ENCODE measurements around the gene KLRK1.
"Not testable (repeated sequence)": the region's sequence is repeated elsewhere in the genome, so short reads cannot be mapped to it uniquely, and the experiment has no call there.

Gene KLRK1

GRCh38 chr12:10378737-10379136 is 11.1 kb downstream of the KLRK1 start:
- not testable (repeated sequence) for H3K79me1 ChIP-seq (ENCODE audit: low read length); DNase-seq; H2BK120ac ChIP-seq (ENCODE audit: insufficient read depth, low read length, poor library complexity); H2AK5ac ChIP-seq (ENCODE audit: low read length); H3K18ac ChIP-seq (ENCODE audit: low read length); H2BK12ac ChIP-seq (ENCODE audit: low read length); H3K36me3 ChIP-seq (ENCODE audit: control insufficient read depth in 1 of 2, insufficient read depth in 2 of 2, low read length in 2 of 2); H3K27ac ChIP-seq (ENCODE audit: low read depth, low read length); H3K27me3 ChIP-seq (ENCODE audit: insufficient read depth, low read length); H2BK5ac ChIP-seq (ENCODE audit: low read depth, low read length, poor library complexity); H3K4ac ChIP-seq (ENCODE audit: low read depth, low read length); H4K12ac ChIP-seq (ENCODE audit: low read depth, low read length); H3K4me1 ChIP-seq (ENCODE audit: control insufficient read depth in 1 of 2, insufficient read depth in 2 of 2, low read length in 2 of 2); H3K14ac ChIP-seq (ENCODE audit: low read length); H3K23ac ChIP-seq (ENCODE audit: low read length); H2AFZ ChIP-seq (ENCODE audit: insufficient read depth, low read length, poor library complexity); H4K91ac ChIP-seq (ENCODE audit: low read depth, low read length); H3K9ac ChIP-seq (ENCODE audit: low read length); H3K4me2 ChIP-seq (ENCODE audit: low read length); H3K9me3 ChIP-seq (ENCODE audit: insufficient read depth, low read depth, low read length); H4K8ac ChIP-seq (ENCODE audit: low read depth, low read length); H3K4me3 ChIP-seq (ENCODE audit: low read depth, low read length); H3K79me2 ChIP-seq (ENCODE audit: control insufficient read depth, insufficient read depth, low read length, poor library complexity)
- WGBS (ENCODE audit: extremely low coverage, insufficient coverage, insufficient read length), result no CpG with 5 or more reads among the region's 2 CpGs

GRCh38 chr12:10374624-10375018 is 15.2 kb downstream of the KLRK1 start:
- H4K8ac ChIP-seq (ENCODE audit: low read depth, low read length), result no peak overlapping the region
- WGBS (ENCODE audit: extremely low coverage, insufficient coverage, insufficient read length), result no CpG with 5 or more reads among the region's 3 CpGs
- H4K12ac ChIP-seq (ENCODE audit: low read depth, low read length), result no peak overlapping the region
- H2BK120ac ChIP-seq (ENCODE audit: insufficient read depth, low read length, poor library complexity), result no peak overlapping the region
- H3K4ac ChIP-seq (ENCODE audit: low read depth, low read length), result no peak overlapping the region
- no peaks in the 10 kb centered on the region for H3K36me3 ChIP-seq (ENCODE audit: control insufficient read depth in 1 of 2, insufficient read depth in 2 of 2, low read length in 2 of 2)
- no peak overlapping the region for H3K14ac ChIP-seq (ENCODE audit: low read length)
- no peak overlapping the region for H3K18ac ChIP-seq (ENCODE audit: low read length)
- no peaks in the 10 kb centered on the region for H3K79me1 ChIP-seq (ENCODE audit: low read length)
- no peak overlapping the region for H2AK5ac ChIP-seq (ENCODE audit: low read length)
- DNase-seq, result no peak
- H2AFZ ChIP-seq (ENCODE audit: insufficient read depth, low read length, poor library complexity), result no peak overlapping the region
- no peaks in the 10 kb centered on the region for H3K4me1 ChIP-seq (ENCODE audit: control insufficient read depth in 1 of 2, insufficient read depth in 2 of 2, low read length in 2 of 2)
- no peak overlapping the region for H3K27ac ChIP-seq (ENCODE audit: low read depth, low read length)
- no peak overlapping the region for H3K23ac ChIP-seq (ENCODE audit: low read length)
- no peak overlapping the region for H3K4me2 ChIP-seq (ENCODE audit: low read length)
- H3K4me3 ChIP-seq (ENCODE audit: low read depth, low read length), result no peak overlapping the region
- H4K91ac ChIP-seq (ENCODE audit: low read depth, low read length), result no peak overlapping the region
- no peaks in the 10 kb centered on the region for H3K79me2 ChIP-seq (ENCODE audit: control insufficient read depth, insufficient read depth, low read length, poor library complexity)
- H2BK5ac ChIP-seq (ENCODE audit: low read depth, low read length, poor library complexity), result no peak overlapping the region
- H3K9ac ChIP-seq (ENCODE audit: low read length), result no peak overlapping the region
- no peaks in the 10 kb centered on the region for H3K27me3 ChIP-seq (ENCODE audit: insufficient read depth, low read length)
- H2BK12ac ChIP-seq (ENCODE audit: low read length), result no peak overlapping the region
- no peaks in the 10 kb centered on the region for H3K9me3 ChIP-seq (ENCODE audit: insufficient read depth, low read depth, low read length)

GRCh38 chr12:10372559-10372958 is 17.3 kb downstream of the KLRK1 start:
- Histone ChIP-seq H2AK5ac (ENCODE audit: low read length) (no peak overlapping the region), H3K4me3 (ENCODE audit: low read depth, low read length) (no peak overlapping the region), H3K27ac (ENCODE audit: low read depth, low read length) (no peak overlapping the region), H3K36me3 (ENCODE audit: control insufficient read depth in 1 of 2, insufficient read depth in 2 of 2, low read length in 2 of 2) (no peaks in the 10 kb centered on the region), H3K4ac (ENCODE audit: low read depth, low read length) (no peak overlapping the region), H3K18ac (ENCODE audit: low read length) (no peak overlapping the region), H3K14ac (ENCODE audit: low read length) (no peak overlapping the region), H3K9me3 (ENCODE audit: insufficient read depth, low read depth, low read length) (no peaks in the 10 kb centered on the region), H2BK12ac (ENCODE audit: low read length) (no peak overlapping the region), H3K79me1 (ENCODE audit: low read length) (no peaks in the 10 kb centered on the region), H2BK120ac (ENCODE audit: insufficient read depth, low read length, poor library complexity) (no peak overlapping the region), H3K23ac (ENCODE audit: low read length) (no peak overlapping the region), H3K79me2 (ENCODE audit: control insufficient read depth, insufficient read depth, low read length, poor library complexity) (no peaks in the 10 kb centered on the region), H2AFZ (ENCODE audit: insufficient read depth, low read length, poor library complexity) (no peak overlapping the region), H4K91ac (ENCODE audit: low read depth, low read length) (no peak overlapping the region), H3K27me3 (ENCODE audit: insufficient read depth, low read length) (no peaks in the 10 kb centered on the region), H4K8ac (ENCODE audit: low read depth, low read length) (no peak overlapping the region), H4K12ac (ENCODE audit: low read depth, low read length) (no peak overlapping the region), H3K4me2 (ENCODE audit: low read length) (no peak overlapping the region), H3K4me1 (ENCODE audit: control insufficient read depth in 1 of 2, insufficient read depth in 2 of 2, low read length in 2 of 2) (no peaks in the 10 kb centered on the region), H3K9ac (ENCODE audit: low read length) (no peak overlapping the region), H2BK5ac (ENCODE audit: low read depth, low read length, poor library complexity) (no peak overlapping the region)
- WGBS (ENCODE audit: extremely low coverage, insufficient coverage, insufficient read length), result no CpG with 5 or more reads among the region's 1 CpG
- no peak for DNase-seq

- H3K4me1 ChIP-seq (ENCODE audit: control insufficient read depth in 1 of 2, insufficient read depth in 2 of 2, low read length in 2 of 2); H3K79me1 ChIP-seq (ENCODE audit: low read length); H3K27ac ChIP-seq (ENCODE audit: low read depth, low read length): not testable (repeated sequence)
These were observed 17.8 kb downstream of the KLRK1 start for GRCh38 chr12:10371893-10372535.

More at GRCh38 chr12:10371893-10372535, 17.8 kb downstream of the KLRK1 start:
- H3K79me2 ChIP-seq (ENCODE audit: control insufficient read depth, insufficient read depth, low read length, poor library complexity); H3K36me3 ChIP-seq (ENCODE audit: control insufficient read depth in 1 of 2, insufficient read depth in 2 of 2, low read length in 2 of 2); H2AFZ ChIP-seq (ENCODE audit: insufficient read depth, low read length, poor library complexity); H3K9ac ChIP-seq (ENCODE audit: low read length); H3K18ac ChIP-seq (ENCODE audit: low read length); H4K91ac ChIP-seq (ENCODE audit: low read depth, low read length); DNase-seq; H2BK5ac ChIP-seq (ENCODE audit: low read depth, low read length, poor library complexity); H3K4ac ChIP-seq (ENCODE audit: low read depth, low read length); H2BK12ac ChIP-seq (ENCODE audit: low read length); H2BK120ac ChIP-seq (ENCODE audit: insufficient read depth, low read length, poor library complexity); H2AK5ac ChIP-seq (ENCODE audit: low read length); H3K14ac ChIP-seq (ENCODE audit: low read length); H3K4me3 ChIP-seq (ENCODE audit: low read depth, low read length); H3K4me2 ChIP-seq (ENCODE audit: low read length); H3K27me3 ChIP-seq (ENCODE audit: insufficient read depth, low read length); H3K9me3 ChIP-seq (ENCODE audit: insufficient read depth, low read depth, low read length); H4K8ac ChIP-seq (ENCODE audit: low read depth, low read length); H4K12ac ChIP-seq (ENCODE audit: low read depth, low read length); H3K23ac ChIP-seq (ENCODE audit: low read length): not testable (repeated sequence)
- no CpG with 5 or more reads among the region's 6 CpGs for WGBS (ENCODE audit: extremely low coverage, insufficient coverage, insufficient read length)

Measured in trophoblast cell (in vitro differentiated cells and primary cell).